A673 (cell line): ENCODE data around the gene TMCC1.

ENCODE experiments used
- EZH2 ChIP-seq: fragments of 200-600 bp; sonication (generic); IDR thresholded peaks from 2 replicates; pipeline ENCODE4 v1.6.1; 2017; ENCODE audit warnings: borderline replicate concordance, low read depth, mild to moderate bottlenecking, mixed read lengths, antibody characterized with exemption, low read length; ENCODE audit not compliant: poor library complexity, severe bottlenecking
- TF ChIP-seq, protein P1 (sequence below): fragments of 300-800, 200-600 bp; sonication (generic); conservative IDR thresholded peaks from 2 replicates; pipeline ENCODE4 v1.5.1; 2017; ENCODE audit warnings: low read depth, mild to moderate bottlenecking, antibody characterized with exemption, low read length, moderate library complexity, mixed read lengths

DNA sequence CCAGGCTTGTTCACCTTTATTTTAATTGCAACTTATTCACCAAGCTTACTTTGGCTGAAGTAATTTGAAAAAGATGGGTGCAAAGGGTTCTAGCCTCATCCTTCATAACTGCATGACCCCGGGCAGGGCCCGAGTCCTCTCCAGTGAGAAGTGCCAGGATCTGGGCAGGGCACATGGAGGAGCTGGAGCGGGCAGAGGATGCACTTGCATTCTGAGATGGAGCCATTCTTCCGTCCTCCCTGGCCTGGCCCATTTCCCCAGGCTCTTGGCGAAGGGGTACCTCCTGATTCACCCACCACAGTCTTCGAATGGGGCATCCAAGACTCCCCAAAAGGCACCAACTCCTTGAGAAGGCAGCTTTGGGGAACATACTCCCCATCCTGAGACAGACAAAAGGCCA lies 264.5 kb downstream of the TMCC1 start:
- TF ChIP-seq, protein P1, sequence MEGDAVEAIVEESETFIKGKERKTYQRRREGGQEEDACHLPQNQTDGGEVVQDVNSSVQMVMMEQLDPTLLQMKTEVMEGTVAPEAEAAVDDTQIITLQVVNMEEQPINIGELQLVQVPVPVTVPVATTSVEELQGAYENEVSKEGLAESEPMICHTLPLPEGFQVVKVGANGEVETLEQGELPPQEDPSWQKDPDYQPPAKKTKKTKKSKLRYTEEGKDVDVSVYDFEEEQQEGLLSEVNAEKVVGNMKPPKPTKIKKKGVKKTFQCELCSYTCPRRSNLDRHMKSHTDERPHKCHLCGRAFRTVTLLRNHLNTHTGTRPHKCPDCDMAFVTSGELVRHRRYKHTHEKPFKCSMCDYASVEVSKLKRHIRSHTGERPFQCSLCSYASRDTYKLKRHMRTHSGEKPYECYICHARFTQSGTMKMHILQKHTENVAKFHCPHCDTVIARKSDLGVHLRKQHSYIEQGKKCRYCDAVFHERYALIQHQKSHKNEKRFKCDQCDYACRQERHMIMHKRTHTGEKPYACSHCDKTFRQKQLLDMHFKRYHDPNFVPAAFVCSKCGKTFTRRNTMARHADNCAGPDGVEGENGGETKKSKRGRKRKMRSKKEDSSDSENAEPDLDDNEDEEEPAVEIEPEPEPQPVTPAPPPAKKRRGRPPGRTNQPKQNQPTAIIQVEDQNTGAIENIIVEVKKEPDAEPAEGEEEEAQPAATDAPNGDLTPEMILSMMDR: no peak
- no peak for TF ChIP-seq EZH2
